ENCODE measurements around the gene FCRLA. TPM values are rescaled to one million over a fixed set of nuclear protein-coding genes. Genes with fewer than 3 reads are reported as not detected.
"Not testable (repeated sequence)": the region's sequence is repeated elsewhere in the genome, so short reads cannot be mapped to it uniquely, and the experiment has no call there.

The FCRLA gene
- total RNA-seq, result not detected
- long read RNA-seq, result 0 reads

GRCh38 chr1:161706482-161707347, at the start of gene FCRLA:
Gene FCRLA (plus strand): TSS chr1:161707229. CDS start chr1:161707265, 36 bp downstream.
- no peak for DNase-seq
- intact Hi-C loops (cut with DNase I), result no loop called here
- peak; percentile 76 for ATAC-seq (ENCODE audit: poor library complexity)

GRCh38 chr1:161658524-161658923, 48.5 kb upstream of the FCRLA start:
- intact Hi-C loops (cut with DNase I); DNase-seq: not testable (repeated sequence)
- peak; percentile 65 for ATAC-seq (ENCODE audit: poor library complexity)

GRCh38 chr1:161661660-161662311, 45.2 kb upstream of the FCRLA start:
- intact Hi-C loops (cut with DNase I); ATAC-seq (ENCODE audit: poor library complexity); DNase-seq: not testable (repeated sequence)

GRCh38 chr1:161662684-161663339, 44.2 kb upstream of the FCRLA start, which contains the start of gene FCGR2B:
Gene FCGR2B (plus strand): TSS chr1:161663143. CDS start chr1:161663242, 99 bp downstream.
- ATAC-seq (ENCODE audit: poor library complexity), result peak; percentile 75
- DNase-seq; intact Hi-C loops (cut with DNase I): not testable (repeated sequence)

- DNase-seq; ATAC-seq (ENCODE audit: poor library complexity); intact Hi-C loops (cut with DNase I): not testable (repeated sequence)
Observed at GRCh38 chr1:161663569-161663968, 43.5 kb upstream of the FCRLA start.

GRCh38 chr1:161664689-161665088, 42.3 kb upstream of the FCRLA start:
- DNase-seq; ATAC-seq (ENCODE audit: poor library complexity); intact Hi-C loops (cut with DNase I): not testable (repeated sequence)

- ATAC-seq (ENCODE audit: poor library complexity); DNase-seq; intact Hi-C loops (cut with DNase I): not testable (repeated sequence)
Observed at GRCh38 chr1:161671045-161672020, 35.7 kb upstream of the FCRLA start.

GRCh38 chr1:161673437-161673836, 33.6 kb upstream of the FCRLA start:
- ATAC-seq (ENCODE audit: poor library complexity); intact Hi-C loops (cut with DNase I); DNase-seq: not testable (repeated sequence)

GRCh38 chr1:161674447-161674846, 32.6 kb upstream of the FCRLA start:
- intact Hi-C loops (cut with DNase I); DNase-seq; ATAC-seq (ENCODE audit: poor library complexity): not testable (repeated sequence)

GRCh38 chr1:161674908-161675307, 32.1 kb upstream of the FCRLA start:
- peak; percentile 22 for DNase-seq
- intact Hi-C loops (cut with DNase I); ATAC-seq (ENCODE audit: poor library complexity): not testable (repeated sequence)

- intact Hi-C loops (cut with DNase I), result no loop called here
- DNase-seq (no peak), ATAC-seq (ENCODE audit: poor library complexity) (no peak)
Observed at GRCh38 chr1:161676441-161676840, 30.6 kb upstream of the FCRLA start.

- ATAC-seq (ENCODE audit: poor library complexity) (no peak), DNase-seq (no peak)
- intact Hi-C loops (cut with DNase I), result no loop called here
Observed at GRCh38 chr1:161676958-161677689, 29.9 kb upstream of the FCRLA start.

- DNase-seq, result no peak
- intact Hi-C loops (cut with DNase I), result no loop called here
- ATAC-seq (ENCODE audit: poor library complexity), result no peak
Observed at GRCh38 chr1:161678500-161678899, 28.5 kb upstream of the FCRLA start.

- DNase-seq (no peak), ATAC-seq (ENCODE audit: poor library complexity) (no peak)
- intact Hi-C loops (cut with DNase I), result no loop called here
Observed at GRCh38 chr1:161681879-161682278, 25.1 kb upstream of the FCRLA start.

GRCh38 chr1:161688946-161689345, 18.1 kb upstream of the FCRLA start:
- DNase-seq (no peak), ATAC-seq (ENCODE audit: poor library complexity) (no peak)
- intact Hi-C loops (cut with DNase I), result no loop called here

GRCh38 chr1:161691846-161692245, 15.2 kb upstream of the FCRLA start:
- ATAC-seq (ENCODE audit: poor library complexity), result no peak
- DNase-seq, result no peak
- intact Hi-C loops (cut with DNase I), result no loop called here

- ATAC-seq (ENCODE audit: poor library complexity); intact Hi-C loops (cut with DNase I); DNase-seq: not testable (repeated sequence)
Observed at GRCh38 chr1:161693020-161693712, 13.9 kb upstream of the FCRLA start.
